GM21717 (cell line): ENCODE data around the gene MET.

ENCODE experiments used
- ATAC-seq: cut with Tn5 transposase; IDR thresholded peaks from one replicate; pipeline ENCODE4 v1.9.1; 2021; ENCODE audit warnings: mild to moderate bottlenecking, moderate library complexity; ENCODE audit not compliant: unreplicated experiment

Gene MET

DNA sequence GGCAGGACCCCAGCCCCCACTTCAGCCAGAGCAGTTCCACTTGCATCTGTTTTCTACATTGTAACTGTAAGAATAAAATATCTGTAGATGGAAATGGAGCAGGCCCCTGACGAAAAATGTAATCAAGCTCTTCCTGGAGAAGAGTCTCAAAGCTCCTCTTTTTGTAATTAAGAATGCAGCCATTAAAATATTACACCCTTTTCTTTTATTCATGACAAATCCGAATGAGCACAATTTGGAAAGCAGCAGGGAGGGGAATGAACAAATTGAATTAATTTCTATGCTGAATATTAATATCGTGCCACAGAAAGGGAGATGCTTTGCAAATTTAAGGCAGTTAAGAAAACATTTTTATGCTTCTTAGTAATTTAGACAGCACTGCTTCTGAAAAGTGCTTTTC lies 165.6 kb downstream of the MET start:
- ATAC-seq, result no peak

- no peak for ATAC-seq
Measured at GRCh38 chr7:116840256-116840655, 168.3 kb downstream of the MET start.

- ATAC-seq, result no peak
Measured at GRCh38 chr7:116842371-116842770, 170.4 kb downstream of the MET start.

GRCh38 chr7:116843378-116843777 lies 171.4 kb downstream of the MET start:
- ATAC-seq, result no peak
